ENCODE measurements around the gene PCSK6.

- TF ChIP-seq CTCF (IDR thresholded peaks at IDR 0.05) (no peak), POLR2A (IDR thresholded peaks at IDR 0.05) (no peak)
Measured at GRCh38 chr15:101445562-101446517, 43.7 kb downstream of the PCSK6 start.
